ENCODE results near the gene HOMER3.

DNA sequence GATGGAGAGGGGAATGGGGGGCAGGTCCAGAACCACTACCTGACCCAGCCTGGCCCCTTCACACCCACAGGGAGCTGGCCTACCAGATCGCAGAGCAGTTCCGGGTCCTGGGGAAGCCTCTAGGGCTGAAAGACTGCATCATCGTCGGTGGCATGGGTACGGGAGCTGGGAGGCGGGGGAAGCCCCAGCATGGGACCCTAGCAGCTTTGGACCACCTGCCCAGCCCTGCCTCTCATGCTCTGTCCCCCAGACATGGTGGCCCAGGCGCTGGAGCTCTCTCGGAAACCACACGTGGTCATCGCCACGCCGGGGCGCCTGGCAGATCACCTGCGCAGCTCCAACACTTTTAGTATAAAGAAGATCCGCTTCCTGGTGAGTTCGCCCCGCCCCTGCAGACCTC, 19.4 kb downstream of the HOMER3 start:
- TF ChIP-seq, protein P1, sequence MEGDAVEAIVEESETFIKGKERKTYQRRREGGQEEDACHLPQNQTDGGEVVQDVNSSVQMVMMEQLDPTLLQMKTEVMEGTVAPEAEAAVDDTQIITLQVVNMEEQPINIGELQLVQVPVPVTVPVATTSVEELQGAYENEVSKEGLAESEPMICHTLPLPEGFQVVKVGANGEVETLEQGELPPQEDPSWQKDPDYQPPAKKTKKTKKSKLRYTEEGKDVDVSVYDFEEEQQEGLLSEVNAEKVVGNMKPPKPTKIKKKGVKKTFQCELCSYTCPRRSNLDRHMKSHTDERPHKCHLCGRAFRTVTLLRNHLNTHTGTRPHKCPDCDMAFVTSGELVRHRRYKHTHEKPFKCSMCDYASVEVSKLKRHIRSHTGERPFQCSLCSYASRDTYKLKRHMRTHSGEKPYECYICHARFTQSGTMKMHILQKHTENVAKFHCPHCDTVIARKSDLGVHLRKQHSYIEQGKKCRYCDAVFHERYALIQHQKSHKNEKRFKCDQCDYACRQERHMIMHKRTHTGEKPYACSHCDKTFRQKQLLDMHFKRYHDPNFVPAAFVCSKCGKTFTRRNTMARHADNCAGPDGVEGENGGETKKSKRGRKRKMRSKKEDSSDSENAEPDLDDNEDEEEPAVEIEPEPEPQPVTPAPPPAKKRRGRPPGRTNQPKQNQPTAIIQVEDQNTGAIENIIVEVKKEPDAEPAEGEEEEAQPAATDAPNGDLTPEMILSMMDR (IDR thresholded peaks at IDR 0.05) = no peak
- TF ChIP-seq EP300 (IDR thresholded peaks at IDR 0.05) (no peak), POLR2A (IDR thresholded peaks at IDR 0.05) (no peak)

All from ovary (tissue), 3 donors.